IPS-20b (cell line): ENCODE results near the gene NSF.

Source experiments
- H3K27ac ChIP-seq: one replicate; pipeline ENCODE4 v1.5.1; 2013; ENCODE audit warnings: low read length
- H3K27me3 ChIP-seq: 2 replicates; pipeline ENCODE4 v1.6.1; 2013; ENCODE audit warnings: mild to moderate bottlenecking, low read length, inconsistent platforms; ENCODE audit not compliant: insufficient read depth
- H3K36me3 ChIP-seq: 2 replicates; pipeline ENCODE4 v1.6.1; 2013; ENCODE audit warnings: low read depth, mild to moderate bottlenecking, inconsistent platforms, low read length, moderate library complexity; ENCODE audit not compliant: insufficient read depth
- H3K4me1 ChIP-seq: 2 replicates; pipeline ENCODE4 v1.6.1; 2013; ENCODE audit warnings: mild to moderate bottlenecking, control low read depth, inconsistent platforms, low read length, moderate library complexity; ENCODE audit not compliant: insufficient read depth
- H3K4me3 ChIP-seq: 2 replicates; pipeline ENCODE4 v1.5.1; 2013; ENCODE audit warnings: mild to moderate bottlenecking, low read length, inconsistent platforms
- H3K9ac ChIP-seq: 2 replicates; pipeline ENCODE4 v1.6.1; 2013; ENCODE audit warnings: low read depth, mild to moderate bottlenecking, inconsistent platforms, low read length, moderate library complexity
- H3K9me3 ChIP-seq: 2 replicates; pipeline ENCODE4 v1.6.1; 2013; ENCODE audit warnings: mild to moderate bottlenecking, low read depth, low read length, inconsistent platforms; ENCODE audit not compliant: insufficient read depth

Gene NSF

DNA sequence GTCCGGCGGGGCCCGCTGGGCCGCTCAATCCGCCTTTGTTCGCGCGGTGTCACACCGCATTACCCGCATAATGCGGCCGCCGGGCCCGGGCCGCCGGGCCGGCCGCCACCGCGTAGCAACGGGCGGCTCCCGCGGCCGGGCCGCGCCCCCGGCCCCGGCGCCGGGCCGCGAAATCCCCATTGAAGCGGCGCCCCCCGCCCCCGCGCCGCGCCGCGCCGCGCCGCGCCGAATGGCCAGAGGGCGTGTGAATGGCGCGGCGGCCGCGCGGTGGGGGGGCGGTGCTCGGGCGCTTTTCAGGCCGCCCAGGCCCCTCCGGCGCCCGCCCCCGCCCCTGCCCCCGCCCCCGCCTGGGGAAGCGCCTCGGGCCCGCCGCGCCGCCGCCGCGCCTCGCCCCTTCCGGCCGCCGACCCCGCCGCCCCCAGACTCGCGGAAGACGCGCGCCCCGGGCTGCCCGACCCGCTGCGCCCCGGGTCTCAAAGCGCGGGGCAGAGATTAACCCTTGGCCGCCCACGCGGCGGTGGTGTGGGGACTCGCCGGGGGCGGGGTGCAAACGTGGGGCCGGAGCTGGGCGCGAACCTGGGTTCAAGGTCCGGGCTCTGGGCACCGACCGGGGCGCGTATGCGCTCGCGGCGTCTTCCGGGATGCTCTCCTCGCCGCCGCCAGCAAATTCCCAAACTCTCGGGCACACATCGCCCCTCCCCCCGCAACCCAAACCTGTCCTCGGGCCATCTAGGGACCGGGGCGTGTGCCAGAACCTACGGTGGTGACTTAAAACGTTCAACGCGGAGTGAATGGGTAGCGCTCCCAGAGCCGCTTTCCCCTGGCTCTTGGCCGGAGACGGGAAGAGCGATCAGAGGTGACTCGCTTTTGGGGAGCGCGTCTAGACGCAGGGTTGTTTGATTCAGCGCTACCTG lies 181.3 kb downstream of the NSF start:
- Histone ChIP-seq H3K36me3 (0 out of 2 replicates have a peak, but pooled peaks cover 4% of the 10 kb centered on the region), H3K4me3 (peak overlapping the region; percentile 60; the same call in 1 of the 2 replicates), H3K9ac (peak overlapping the region; percentile 64; the same call in 1 of the 2 replicates), H3K27me3 (peaks cover 82% of the 10 kb centered on the region), H3K9me3 (no peaks in the 10 kb centered on the region), H3K4me1 (peaks cover 21% of the 10 kb centered on the region), H3K27ac (no peak overlapping the region)

DNA sequence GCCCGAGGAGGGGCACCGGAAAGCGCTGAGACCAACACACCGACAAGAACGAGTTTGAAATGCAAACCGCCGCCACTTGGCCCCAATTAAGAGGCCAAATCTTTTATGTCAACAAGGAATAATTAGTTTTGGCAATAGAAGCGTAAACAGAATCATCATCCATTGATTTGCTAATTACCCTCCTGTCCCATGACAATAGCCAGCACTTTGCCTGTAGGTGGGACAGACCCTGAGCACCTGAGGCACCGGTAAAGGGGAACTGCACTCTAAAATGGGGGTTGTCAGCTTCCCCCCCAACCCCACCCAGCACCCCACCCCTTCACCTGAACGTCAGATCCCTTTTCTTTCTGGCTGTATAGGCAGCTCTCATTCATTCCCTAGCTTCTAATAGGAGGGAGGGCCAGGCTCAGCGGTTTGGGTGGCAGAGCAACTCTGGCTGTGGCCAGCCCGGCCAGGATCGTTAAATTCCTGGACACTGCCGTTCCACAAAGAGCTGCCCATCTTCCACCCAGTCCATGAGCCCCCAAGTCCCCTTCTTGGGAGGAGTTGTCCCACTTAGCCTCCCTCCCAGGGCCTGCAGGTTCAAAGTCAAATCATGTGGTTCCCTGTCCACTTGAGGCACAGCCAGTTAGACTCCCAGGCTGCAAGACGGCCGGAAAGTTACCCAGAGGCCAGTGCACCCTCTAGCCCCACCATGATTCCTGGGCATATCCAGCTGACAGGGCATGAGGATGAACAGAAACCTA lies 182.2 kb downstream of the NSF start:
- Histone ChIP-seq H3K4me1 (peaks cover 21% of the 10 kb centered on the region), H3K27ac (no peak overlapping the region), H3K4me3 (peak overlapping the region; percentile 60), H3K36me3 (0 out of 2 replicates have a peak, but pooled peaks cover 4% of the 10 kb centered on the region), H3K9me3 (no peaks in the 10 kb centered on the region), H3K27me3 (peaks cover 83% of the 10 kb centered on the region), H3K9ac (peak overlapping the region; percentile 64; the same call in 1 of the 2 replicates)

DNA sequence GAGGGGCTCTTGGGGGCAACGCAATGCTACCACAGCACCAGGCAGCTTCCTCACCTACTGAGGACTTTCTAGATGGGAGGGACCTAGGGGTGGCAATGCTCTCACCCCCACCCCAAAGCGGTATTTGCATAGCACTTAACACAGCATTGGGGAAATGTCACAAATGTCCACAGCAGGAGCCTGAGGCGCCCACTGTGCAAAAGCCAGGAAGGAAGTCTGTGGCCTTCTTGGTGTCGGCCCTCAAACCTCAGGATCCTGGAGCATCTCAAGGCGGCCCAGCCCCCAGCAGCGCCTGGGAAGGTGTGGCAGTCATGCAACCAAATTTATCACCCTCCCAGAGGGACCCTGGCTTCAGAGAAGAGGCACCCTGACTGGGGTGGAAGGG lies 182.7 kb downstream of the NSF start:
- no peaks in the 10 kb centered on the region for H3K9me3 ChIP-seq
- H3K27ac ChIP-seq = no peak overlapping the region
- peaks cover 21% of the 10 kb centered on the region for H3K4me1 ChIP-seq
- peak overlapping the region; percentile 53 for H3K4me3 ChIP-seq
- peak overlapping the region; percentile 56; the same call in 1 of the 2 replicates for H3K9ac ChIP-seq
- H3K27me3 ChIP-seq = peaks cover 85% of the 10 kb centered on the region
- H3K36me3 ChIP-seq = 0 out of 2 replicates have a peak, but pooled peaks cover 1% of the 10 kb centered on the region

DNA sequence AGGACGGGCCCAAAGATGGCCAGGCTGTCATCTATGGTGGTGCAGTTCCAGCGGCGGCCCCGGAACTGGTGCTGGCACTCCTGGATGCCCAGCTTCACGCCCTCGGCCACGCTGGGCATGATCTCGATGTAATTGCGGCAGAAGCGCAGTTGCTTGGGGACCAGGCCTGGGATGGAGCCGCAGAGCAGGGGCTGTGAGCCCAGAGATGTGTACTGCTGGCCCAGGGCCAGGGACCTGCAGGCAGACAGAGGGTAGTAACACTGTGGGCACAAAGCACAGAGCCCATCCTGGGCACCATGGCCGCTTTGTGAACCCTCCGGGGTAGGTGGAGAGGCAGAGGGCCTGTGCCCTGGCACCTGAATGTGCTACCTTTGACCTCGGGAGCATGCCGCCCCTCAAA lies 183.2 kb downstream of the NSF start:
- Histone ChIP-seq H3K4me1 (peaks cover 21% of the 10 kb centered on the region), H3K36me3 (no peaks in the 10 kb centered on the region), H3K27ac (no peak overlapping the region), H3K27me3 (peaks cover 85% of the 10 kb centered on the region), H3K4me3 (no peak overlapping the region), H3K9ac (no peak overlapping the region), H3K9me3 (no peaks in the 10 kb centered on the region)

DNA sequence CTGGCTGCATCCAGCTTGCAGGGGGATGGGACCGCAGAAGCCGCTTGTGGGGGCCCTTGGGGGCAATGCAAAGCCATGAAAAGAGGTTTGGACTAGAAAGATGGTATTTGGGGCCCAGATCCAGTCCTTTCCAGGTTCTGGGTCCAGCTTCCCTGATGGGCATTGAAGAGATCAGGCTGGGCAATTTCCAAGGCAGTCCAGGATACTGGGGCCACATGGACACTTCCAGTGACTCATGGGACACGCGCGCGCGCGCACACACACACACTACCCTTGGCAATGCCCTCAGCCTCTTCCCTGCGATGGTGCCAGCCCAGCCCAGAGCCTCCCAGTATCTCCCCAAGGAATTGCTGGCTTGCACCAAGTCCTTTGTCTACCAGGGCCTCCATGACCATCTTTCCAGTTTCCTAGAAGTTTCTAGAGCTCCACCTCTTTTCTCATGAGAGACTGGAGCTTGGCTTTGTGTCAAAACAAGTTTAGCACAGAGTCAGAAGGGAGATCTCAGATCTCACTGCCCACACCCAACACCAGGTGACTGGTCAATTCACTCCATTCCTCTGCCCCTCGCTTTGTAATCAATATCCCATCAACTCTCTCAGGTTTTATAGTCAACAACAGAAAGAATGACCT lies 183.8 kb downstream of the NSF start:
- peaks cover 21% of the 10 kb centered on the region for H3K4me1 ChIP-seq
- peaks cover 85% of the 10 kb centered on the region for H3K27me3 ChIP-seq
- H3K27ac ChIP-seq = no peak overlapping the region
- no peaks in the 10 kb centered on the region for H3K9me3 ChIP-seq
- no peak overlapping the region for H3K9ac ChIP-seq
- no peaks in the 10 kb centered on the region for H3K36me3 ChIP-seq
- no peak overlapping the region for H3K4me3 ChIP-seq

DNA sequence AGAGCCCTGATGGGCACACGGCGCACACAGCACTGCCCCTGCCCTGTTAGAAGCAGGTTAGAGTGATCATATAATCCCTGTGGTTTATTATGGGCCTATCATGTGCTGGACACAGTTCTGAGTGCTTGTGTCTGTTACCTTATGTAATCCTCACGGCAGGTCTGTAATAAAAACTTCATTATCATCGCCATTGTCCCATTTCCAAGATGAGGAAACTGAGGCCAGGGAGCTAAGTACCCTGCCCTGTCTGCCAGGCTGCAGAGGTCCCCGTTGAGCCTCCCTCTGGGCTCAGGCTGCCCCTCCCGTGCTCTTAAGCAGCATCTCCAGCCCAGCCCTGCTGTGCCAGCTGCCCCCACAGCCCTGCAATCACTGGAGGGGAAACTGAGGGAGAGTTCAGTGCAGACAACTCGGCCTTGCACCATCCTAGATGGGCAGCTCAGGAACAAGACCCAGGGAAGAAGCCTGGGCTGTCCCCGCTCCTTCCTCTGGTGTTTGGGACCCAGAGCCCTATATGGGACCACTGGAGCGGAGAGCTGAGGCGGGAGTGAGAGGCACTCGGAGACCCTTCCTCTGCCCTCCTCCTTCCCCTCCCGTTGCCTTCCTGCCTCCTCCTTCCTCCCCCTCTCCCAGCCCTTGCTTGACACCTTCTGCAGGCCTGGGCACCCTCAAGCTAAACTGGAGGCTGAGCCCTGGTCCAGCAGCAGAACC lies 186.0 kb downstream of the NSF start:
- H3K9me3 ChIP-seq = no peaks in the 10 kb centered on the region
- H3K27ac ChIP-seq = no peak overlapping the region
- H3K36me3 ChIP-seq = no peaks in the 10 kb centered on the region
- H3K4me3 ChIP-seq = no peak overlapping the region
- H3K4me1 ChIP-seq = peaks cover 15% of the 10 kb centered on the region
- H3K9ac ChIP-seq = no peak overlapping the region
- H3K27me3 ChIP-seq = peaks cover 70% of the 10 kb centered on the region

DNA sequence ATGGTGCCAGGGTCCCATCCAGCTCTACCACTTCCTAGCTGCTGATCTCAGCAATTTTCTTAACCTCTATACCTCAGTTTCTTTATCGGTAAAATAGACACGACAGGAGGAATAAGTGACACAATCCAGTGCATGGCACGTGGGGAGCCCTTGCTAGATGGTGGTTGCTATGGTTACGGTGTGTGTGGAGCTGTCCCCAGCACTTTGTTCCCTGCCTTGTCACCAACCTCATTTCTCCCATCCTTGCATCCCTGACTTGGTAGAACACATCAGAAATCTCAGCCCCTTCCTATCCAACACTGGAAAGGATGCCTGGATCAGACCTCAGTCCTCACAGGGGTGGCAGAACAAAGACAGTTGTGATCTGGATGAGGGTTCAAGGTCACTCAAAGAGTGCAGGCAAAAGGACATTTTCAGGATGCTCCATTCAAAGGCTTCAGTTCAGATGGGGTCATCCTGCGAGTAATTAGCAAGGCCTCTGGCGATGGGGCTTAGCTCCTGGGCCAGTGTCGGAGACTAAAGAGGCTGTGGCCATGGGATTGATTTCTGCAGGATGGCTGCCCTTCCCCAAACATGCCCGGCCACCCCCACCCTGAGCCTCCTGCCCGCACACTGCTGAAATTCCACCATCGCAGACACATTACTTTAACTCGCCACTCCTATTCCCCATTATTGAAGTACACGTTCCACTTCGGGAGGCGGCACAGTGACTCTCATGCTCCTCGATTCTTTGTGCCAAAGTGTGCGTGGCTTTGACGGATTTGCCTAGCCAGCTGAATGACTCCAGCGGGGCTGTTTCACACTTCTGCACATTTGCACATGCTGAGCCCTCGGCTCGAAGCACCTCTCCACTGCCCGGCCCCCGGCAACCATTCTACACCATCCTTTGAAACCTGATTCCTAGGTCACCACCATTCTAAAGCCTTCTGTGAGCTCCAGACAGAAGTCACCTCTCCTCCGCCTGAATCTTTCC lies 187.8 kb downstream of the NSF start:
- no peaks in the 10 kb centered on the region for H3K9me3 ChIP-seq
- H3K9ac ChIP-seq = no peak overlapping the region
- H3K4me1 ChIP-seq = peaks cover 9% of the 10 kb centered on the region
- no peaks in the 10 kb centered on the region for H3K36me3 ChIP-seq
- peaks cover 64% of the 10 kb centered on the region for H3K27me3 ChIP-seq
- no peak overlapping the region for H3K27ac ChIP-seq
- no peak overlapping the region for H3K4me3 ChIP-seq

DNA sequence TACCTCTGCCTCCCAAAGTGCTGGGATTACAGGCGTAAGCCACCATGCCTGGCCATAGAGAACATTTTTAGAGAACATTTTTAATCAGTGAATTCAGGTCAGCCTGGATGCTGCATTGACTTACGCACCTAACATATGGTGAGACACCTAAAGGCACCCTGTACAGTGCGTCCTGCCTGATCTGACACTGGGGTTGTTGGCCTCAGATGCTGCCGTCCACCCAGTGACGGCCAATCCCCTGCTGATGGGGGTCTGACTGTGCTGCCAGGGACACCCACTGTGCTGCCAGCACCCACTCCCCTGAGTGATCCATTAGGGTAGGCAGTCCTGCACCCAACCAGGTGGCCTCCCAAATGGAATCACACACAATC lies 189.5 kb downstream of the NSF start:
- H3K27me3 ChIP-seq = peaks cover 46% of the 10 kb centered on the region
- no peak overlapping the region for H3K4me3 ChIP-seq
- no peak overlapping the region for H3K9ac ChIP-seq
- H3K36me3 ChIP-seq = no peaks in the 10 kb centered on the region
- H3K9me3 ChIP-seq = no peaks in the 10 kb centered on the region
- no peaks in the 10 kb centered on the region; the same call in 1 of the 2 replicates for H3K4me1 ChIP-seq
- H3K27ac ChIP-seq = no peak overlapping the region

DNA sequence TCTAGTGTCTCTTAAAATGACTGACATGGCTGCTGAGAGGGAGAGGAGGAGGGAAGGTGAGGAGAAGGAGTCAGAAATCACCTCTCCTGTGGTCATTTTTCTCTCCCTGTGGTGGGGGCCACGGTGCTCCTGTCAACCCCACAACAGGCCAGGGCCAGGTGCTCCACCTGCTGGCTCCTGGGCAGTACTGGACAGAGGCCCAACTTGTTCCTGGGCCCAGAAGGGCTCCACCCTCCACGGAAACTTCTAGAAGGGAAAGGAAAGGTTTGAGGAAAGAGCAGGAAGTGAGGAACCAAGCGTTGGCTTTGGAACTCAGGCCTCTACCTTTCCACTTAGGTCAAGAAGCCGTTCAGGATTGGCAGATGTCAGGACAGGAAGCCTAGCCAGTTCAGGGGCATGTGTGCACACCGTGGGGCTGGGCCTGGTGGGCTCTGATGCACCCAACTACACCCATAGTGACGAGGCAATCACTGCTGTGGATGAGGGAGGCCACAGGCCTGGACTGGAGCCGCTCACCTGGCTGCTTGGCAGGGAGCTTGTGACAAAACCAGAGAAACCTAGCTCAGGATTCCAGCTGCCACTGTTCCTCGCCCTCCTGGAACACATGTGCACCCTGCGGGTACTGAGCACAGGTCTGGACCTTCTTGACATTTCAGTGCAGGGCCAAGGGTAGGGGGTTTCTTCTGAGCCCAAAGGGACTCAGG lies 191.9 kb downstream of the NSF start:
- no peaks in the 10 kb centered on the region for H3K36me3 ChIP-seq
- H3K9me3 ChIP-seq = no peaks in the 10 kb centered on the region
- no peaks in the 10 kb centered on the region; the same call in 1 of the 2 replicates for H3K4me1 ChIP-seq
- no peak overlapping the region for H3K9ac ChIP-seq
- H3K4me3 ChIP-seq = no peak overlapping the region
- peaks cover 33% of the 10 kb centered on the region for H3K27me3 ChIP-seq
- H3K27ac ChIP-seq = no peak overlapping the region

DNA sequence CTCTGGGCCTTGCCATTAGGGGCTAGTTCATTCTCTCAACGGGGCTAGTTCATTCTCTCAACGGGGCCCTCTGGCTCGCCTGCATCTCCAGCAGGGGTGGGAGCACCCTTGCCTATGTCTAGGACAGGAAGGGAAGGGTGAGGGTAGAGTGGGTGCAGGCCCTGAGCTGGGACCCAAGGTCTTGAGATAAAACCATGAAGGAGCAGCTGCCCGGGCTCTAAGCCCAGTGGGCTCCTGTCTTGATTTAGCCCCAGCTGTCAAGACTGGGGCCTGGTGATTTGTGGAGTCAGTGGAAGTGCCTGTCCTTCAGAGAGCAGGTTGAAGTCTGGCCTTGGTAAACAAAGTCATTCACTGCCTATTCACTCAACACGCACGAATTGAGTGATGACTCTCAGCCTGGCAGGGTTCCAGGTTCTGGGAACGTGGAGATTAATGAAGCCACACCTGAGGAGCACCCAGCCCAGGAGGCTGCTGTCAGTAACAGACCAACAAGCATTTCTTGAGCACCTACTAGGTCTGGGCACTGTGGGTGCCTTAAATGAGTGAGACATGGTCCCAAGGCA lies 192.6 kb downstream of the NSF start:
- no peak overlapping the region for H3K4me3 ChIP-seq
- H3K9me3 ChIP-seq = no peaks in the 10 kb centered on the region
- no peaks in the 10 kb centered on the region; the same call in 1 of the 2 replicates for H3K4me1 ChIP-seq
- H3K27me3 ChIP-seq = peaks cover 32% of the 10 kb centered on the region
- no peak overlapping the region for H3K9ac ChIP-seq
- H3K27ac ChIP-seq = no peak overlapping the region
- H3K36me3 ChIP-seq = no peaks in the 10 kb centered on the region
